Heart left ventricle (tissue), 13 donors: Measurements from ENCODE around the gene POTEH.
"Not testable (repeated sequence)": the region's sequence is repeated elsewhere in the genome, so short reads cannot be mapped to it uniquely, and the experiment has no call there.

Source experiments
- POLR2A ChIP-seq, 2 donors: fragments of 450-650 bp; IDR thresholded peaks; one replicate each; pipeline ENCODE4 v1.6.1; 2017; ENCODE audit warnings: antibody characterized with exemption in 2 of 2, mild to moderate bottlenecking in 2 of 2, moderate library complexity in 2 of 2
- TF ChIP-seq, protein P1 (sequence below), 12 donors: fragments of 200-600 bp; sonication (generic) in 4 of 12; IDR thresholded peaks; one replicate each; pipeline versions ENCODE4 v1.5.0 to v1.8.0; 2018 to 2022; ENCODE audit warnings: antibody characterized with exemption in 12 of 12, mild to moderate bottlenecking in 5 of 12
- donor health status: ischemic (EF 13 %, LVEDD 7.1; RV severe dilation, severe dysfunction).
- donor health status: DM: no; HTN: yes; CAD: no.
- donor health status: DM: no; HTN: no; CAD: no.
- donor health status: ischemic (EF 25% LVEDD 6.9; RV normal size, moderate dysfunction).
- donor health status: ischemic (EF 25% LVEDD 5.7; RV mildly dilated, moderate dysfunction).
- donor health status: ischemic (EF 35%, LVEDD 5.7; RV mildly dilated, moderate dysfunction).
- donor health status: nonischemic (EF 11% LVEDD 7.7; RV severe dilation, severe dysfunction).
- donor health status: DM: yes; HTN: yes; CAD: no.
- donor health status: PGD.
- donor health status: ischemic (EF 29% LVEDD 5.4; RV normal size, mild dysfunction).
- donor health status: nonischemic (EF 23%, LVEDD 6.1; RV moderate dilation, normal function).

DNA sequence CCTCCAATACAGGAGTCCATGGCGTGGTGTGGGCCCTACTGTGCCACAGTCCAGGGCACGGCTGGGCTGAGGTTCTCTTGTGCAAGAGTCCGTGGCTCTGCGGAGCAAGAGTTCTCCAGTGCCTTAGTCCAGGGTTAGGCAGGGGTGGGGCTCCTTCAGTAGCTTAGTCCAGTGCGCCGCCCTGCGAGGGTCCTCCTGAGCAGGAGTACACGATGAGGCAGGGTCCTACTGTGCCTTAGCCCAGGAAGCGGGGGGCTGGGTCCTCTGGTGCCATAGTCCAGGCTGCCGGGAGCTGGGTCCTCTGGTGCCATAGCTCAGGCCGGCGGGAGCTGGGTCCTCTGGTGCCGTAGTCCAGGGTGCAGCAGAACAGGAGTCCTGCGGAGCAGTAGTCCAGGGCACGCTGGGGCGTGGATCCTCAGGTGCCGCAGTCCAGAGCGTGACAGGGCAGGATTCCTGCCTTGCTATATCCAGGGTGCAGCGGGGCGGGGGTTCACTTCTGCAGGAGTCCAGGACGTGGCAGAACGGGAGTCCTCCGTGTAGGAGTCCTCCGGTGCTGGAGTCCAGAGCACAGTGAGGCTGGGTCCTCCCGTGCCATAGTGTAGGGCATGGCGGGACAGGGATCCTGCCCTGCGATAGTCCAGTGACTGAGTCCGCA is 69.7 kb downstream of the POTEH start:
- TF ChIP-seq, protein P1, sequence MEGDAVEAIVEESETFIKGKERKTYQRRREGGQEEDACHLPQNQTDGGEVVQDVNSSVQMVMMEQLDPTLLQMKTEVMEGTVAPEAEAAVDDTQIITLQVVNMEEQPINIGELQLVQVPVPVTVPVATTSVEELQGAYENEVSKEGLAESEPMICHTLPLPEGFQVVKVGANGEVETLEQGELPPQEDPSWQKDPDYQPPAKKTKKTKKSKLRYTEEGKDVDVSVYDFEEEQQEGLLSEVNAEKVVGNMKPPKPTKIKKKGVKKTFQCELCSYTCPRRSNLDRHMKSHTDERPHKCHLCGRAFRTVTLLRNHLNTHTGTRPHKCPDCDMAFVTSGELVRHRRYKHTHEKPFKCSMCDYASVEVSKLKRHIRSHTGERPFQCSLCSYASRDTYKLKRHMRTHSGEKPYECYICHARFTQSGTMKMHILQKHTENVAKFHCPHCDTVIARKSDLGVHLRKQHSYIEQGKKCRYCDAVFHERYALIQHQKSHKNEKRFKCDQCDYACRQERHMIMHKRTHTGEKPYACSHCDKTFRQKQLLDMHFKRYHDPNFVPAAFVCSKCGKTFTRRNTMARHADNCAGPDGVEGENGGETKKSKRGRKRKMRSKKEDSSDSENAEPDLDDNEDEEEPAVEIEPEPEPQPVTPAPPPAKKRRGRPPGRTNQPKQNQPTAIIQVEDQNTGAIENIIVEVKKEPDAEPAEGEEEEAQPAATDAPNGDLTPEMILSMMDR (IDR thresholded peaks at IDR 0.05): not testable (repeated sequence)
- TF ChIP-seq POLR2A (IDR thresholded peaks at IDR 0.05): not testable (repeated sequence)
